ENCODE results near the gene C10orf67.

- TF ChIP-seq CTCF (conservative IDR thresholded peaks at IDR 0.05; ENCODE audit: low read length) (no peak), EZH2phosphoT487 (IDR thresholded peaks at IDR 0.05; ENCODE audit: borderline replicate concordance, low read depth, low read length) (no peak)
Observed at GRCh38 chr10:23318359-23318758, 26.2 kb downstream of the C10orf67 start.

Measured in OCI-LY7 (cell line).